Mesenchymal stem cell (in vitro differentiated cells and primary cell): ENCODE results near the gene LIPE.

Source experiments
- DNase-seq: peaks from one replicate; pipeline ENCODE4 v3.0.0-alpha.2; 2013
- H2AFZ ChIP-seq: one replicate; pipeline ENCODE4 v1.6.1; 2013; ENCODE audit warnings: low read depth, mild to moderate bottlenecking, control low read depth, inconsistent platforms, low read length, moderate library complexity
- H2AK5ac ChIP-seq: 2 replicates; pipeline ENCODE4 v1.6.1; 2013; ENCODE audit warnings: low read length, moderate library complexity, mild to moderate bottlenecking, inconsistent platforms; ENCODE audit not compliant: severe bottlenecking
- H2BK120ac ChIP-seq: one replicate; pipeline ENCODE4 v1.6.1; 2013; ENCODE audit warnings: low read depth, mild to moderate bottlenecking, inconsistent platforms, low read length, moderate library complexity
- H2BK12ac ChIP-seq, 2 experiments: one replicate each; pipeline ENCODE4 v1.6.1; 2013; ENCODE audit warnings: inconsistent platforms in 2 of 2, low read length in 2 of 2, mild to moderate bottlenecking in 2 of 2, moderate library complexity in 2 of 2, control low read depth in 1 of 2
- H2BK15ac ChIP-seq: one replicate; pipeline ENCODE4 v1.6.1; 2013; ENCODE audit warnings: mild to moderate bottlenecking, low read depth, inconsistent platforms; ENCODE audit not compliant: poor library complexity, severe bottlenecking
- H2BK5ac ChIP-seq: 2 replicates; pipeline ENCODE4 v1.6.1; 2013; ENCODE audit warnings: low read depth, mild to moderate bottlenecking, low read length, control low read depth, inconsistent platforms; ENCODE audit not compliant: poor library complexity, severe bottlenecking
- H3K14ac ChIP-seq, 2 experiments: one replicate each; pipeline ENCODE4 v1.6.1; 2013; ENCODE audit warnings: inconsistent platforms in 2 of 2, low read length in 2 of 2, control low read depth in 1 of 2, mild to moderate bottlenecking in 1 of 2, moderate library complexity in 1 of 2
- H3K18ac ChIP-seq, 2 experiments: one replicate each; pipeline ENCODE4 v1.6.1; 2013; ENCODE audit warnings: inconsistent platforms in 2 of 2, low read length in 2 of 2, control low read depth in 1 of 2, low read depth in 1 of 2, mild to moderate bottlenecking in 1 of 2
- H3K23ac ChIP-seq, 2 experiments: one replicate each; pipeline ENCODE4 v1.6.1; 2013; ENCODE audit warnings: inconsistent platforms in 2 of 2, low read length in 2 of 2, mild to moderate bottlenecking in 2 of 2, moderate library complexity in 2 of 2, control low read depth in 1 of 2
- H3K27ac ChIP-seq: 2 replicates; pipeline ENCODE4 v1.5.1; 2013; ENCODE audit warnings: mild to moderate bottlenecking, moderate library complexity, low read length, control low read depth, inconsistent platforms; ENCODE audit not compliant: poor library complexity, severe bottlenecking
- H3K27me3 ChIP-seq, 2 experiments: 2 replicates each; pipeline versions ENCODE4 v1.6.1 to v1.7.0; 2013; ENCODE audit warnings: low read length in 2 of 2, mild to moderate bottlenecking in 2 of 2, moderate library complexity in 2 of 2, control low read depth in 1 of 2, inconsistent platforms in 1 of 2; ENCODE audit not compliant: control insufficient read depth in 1 of 2, insufficient read depth in 1 of 2
- H3K36me3 ChIP-seq, 2 experiments: 2 replicates each; pipeline versions ENCODE4 v1.6.1 to v1.7.0; 2013; ENCODE audit warnings: low read length in 2 of 2, control low read depth in 1 of 2, inconsistent platforms in 1 of 2, low read depth in 1 of 2, mild to moderate bottlenecking in 1 of 2; ENCODE audit not compliant: insufficient read depth in 2 of 2, control insufficient read depth in 1 of 2
- H3K4ac ChIP-seq, 2 experiments: one replicate each; pipeline ENCODE4 v1.6.1; 2013; ENCODE audit warnings: inconsistent platforms in 2 of 2, low read length in 2 of 2, mild to moderate bottlenecking in 2 of 2, moderate library complexity in 2 of 2, control low read depth in 1 of 2, low read depth in 1 of 2
- H3K4me1 ChIP-seq: 2 replicates; pipeline ENCODE4 v1.6.1; 2013; ENCODE audit warnings: low read depth, low read length, control low read depth; ENCODE audit not compliant: control insufficient read depth, insufficient read depth
- H3K4me2 ChIP-seq: 2 replicates; pipeline ENCODE4 v1.6.1; 2013; ENCODE audit warnings: low read length, mild to moderate bottlenecking, inconsistent platforms; ENCODE audit not compliant: poor library complexity, severe bottlenecking
- H3K4me3 ChIP-seq, 2 experiments: 2 replicates each; pipeline versions ENCODE4 v1.5.1 to v1.7.0; 2013; ENCODE audit warnings: low read length in 2 of 2, mild to moderate bottlenecking in 2 of 2, control low read depth in 1 of 2, low read depth in 1 of 2; ENCODE audit not compliant: insufficient read depth in 1 of 2
- H3K79me1 ChIP-seq: replicated peaks from 2 replicates; pipeline ENCODE4 v1.6.1; 2013; ENCODE audit warnings: mild to moderate bottlenecking, control low read depth, low read length, inconsistent platforms; ENCODE audit not compliant: poor library complexity, severe bottlenecking
- H3K9ac ChIP-seq: 2 replicates; pipeline ENCODE4 v1.7.0; 2013; ENCODE audit warnings: mild to moderate bottlenecking, low read length, moderate library complexity
- H3K9me3 ChIP-seq: 2 replicates; pipeline ENCODE4 v1.7.0; 2013; ENCODE audit warnings: mild to moderate bottlenecking, low read length; ENCODE audit not compliant: control insufficient read depth
- H4K8ac ChIP-seq: one replicate; pipeline ENCODE4 v1.6.1; 2013; ENCODE audit warnings: inconsistent platforms, mild to moderate bottlenecking, low read length, moderate library complexity
- H4K91ac ChIP-seq: one replicate; pipeline ENCODE4 v1.6.1; 2013; ENCODE audit warnings: mild to moderate bottlenecking, low read length, inconsistent platforms
- WGBS: methylation state at CpG from one replicate; pipeline ENCODE4 v1.1.7; 2013; ENCODE audit warnings: mixed read lengths; 5-methylcytosine and 5-hydroxymethylcytosine counted together

LIPE gene

GRCh38 chr19:42422092-42422900 lies 4.9 kb downstream of the LIPE start:
- Histone ChIP-seq H3K4ac (no peak overlapping the region), H2BK120ac (no peak overlapping the region), H3K14ac (no peak overlapping the region), H4K8ac (peak overlapping the region; percentile 31), H3K9me3 (no peaks in the 10 kb centered on the region), H2BK5ac (no peak overlapping the region), H3K23ac (no peak overlapping the region), H2BK12ac (no peak overlapping the region), H3K4me2 (peak overlapping the region; percentile 96), H3K79me1 (peaks cover 2% of the 10 kb centered on the region), H3K18ac (no peak overlapping the region), H2AK5ac (no peak overlapping the region), H3K27me3 (peaks cover 14 to 17% of the 10 kb centered on the region in 2 experiments), H3K36me3 (no peaks in the 10 kb centered on the region), H3K9ac (peak overlapping the region; percentile 68), H2BK15ac (no peak overlapping the region), H2AFZ (no peak overlapping the region), H3K27ac (no peak overlapping the region), H3K4me1 (peaks cover 17% of the 10 kb centered on the region), H4K91ac (no peak overlapping the region), H3K4me3 (peak overlapping the region; percentile 68 to 82)
- WGBS, result 92% methylated on average over 14 of the region's 17 CpGs
- no peak for DNase-seq

GRCh38 chr19:42421591-42422031 lies 5.6 kb downstream of the LIPE start:
- peak overlapping the region in 1 of 2 experiments; percentile 74 for H2BK12ac ChIP-seq
- WGBS, result 90% methylated on average over 9 of the region's 9 CpGs
- no peak overlapping the region for H2AFZ ChIP-seq

GRCh38 chr19:42421101-42421500 lies 6.1 kb downstream of the LIPE start:
- Histone ChIP-seq H3K4me3 (no peak overlapping the region), H3K9ac (peak overlapping the region; percentile 19), H2BK12ac (no peak overlapping the region), H2AK5ac (no peak overlapping the region), H4K91ac (no peak overlapping the region), H2BK5ac (no peak overlapping the region), H4K8ac (no peak overlapping the region), H3K4me1 (peaks cover 17% of the 10 kb centered on the region), H2BK120ac (no peak overlapping the region), H3K36me3 (no peaks in the 10 kb centered on the region), H3K27me3 (peaks cover 12 to 14% of the 10 kb centered on the region in 2 experiments), H2BK15ac (no peak overlapping the region), H3K23ac (no peak overlapping the region), H3K14ac (no peak overlapping the region), H3K79me1 (peaks cover 2% of the 10 kb centered on the region), H3K18ac (no peak overlapping the region), H3K27ac (no peak overlapping the region), H2AFZ (no peak overlapping the region), H3K4ac (no peak overlapping the region), H3K4me2 (no peak overlapping the region), H3K9me3 (no peaks in the 10 kb centered on the region)
- no peak for DNase-seq
- WGBS, result 86% methylated on average over 3 of the region's 4 CpGs

More at GRCh38 chr19:42421591-42422031, 5.6 kb downstream of the LIPE start:
- DNase-seq, result no peak
- Histone ChIP-seq H3K18ac (no peak overlapping the region), H3K14ac (no peak overlapping the region), H3K27me3 (peaks cover 14 to 16% of the 10 kb centered on the region in 2 experiments), H3K79me1 (peaks cover 2% of the 10 kb centered on the region), H3K9me3 (no peaks in the 10 kb centered on the region), H3K4me1 (peaks cover 17% of the 10 kb centered on the region), H2AK5ac (no peak overlapping the region), H4K91ac (no peak overlapping the region), H2BK15ac (no peak overlapping the region), H3K23ac (no peak overlapping the region), H2BK5ac (no peak overlapping the region), H4K8ac (no peak overlapping the region), H3K4ac (no peak overlapping the region), H3K27ac (no peak overlapping the region), H3K9ac (no peak overlapping the region), H2BK120ac (no peak overlapping the region), H3K4me2 (no peak overlapping the region), H3K4me3 (no peak overlapping the region), H3K36me3 (no peaks in the 10 kb centered on the region)

- Histone ChIP-seq H3K27ac (no peak overlapping the region), H3K18ac (no peak overlapping the region), H4K91ac (no peak overlapping the region), H3K9me3 (no peaks in the 10 kb centered on the region), H2AK5ac (no peak overlapping the region), H2BK12ac (no peak overlapping the region), H3K4me1 (peaks cover 17% of the 10 kb centered on the region), H2BK5ac (no peak overlapping the region), H3K9ac (no peak overlapping the region), H3K23ac (no peak overlapping the region), H3K36me3 (no peaks in the 10 kb centered on the region), H2BK15ac (no peak overlapping the region), H3K4ac (no peak overlapping the region), H3K79me1 (peaks cover 2% of the 10 kb centered on the region), H3K4me2 (no peak overlapping the region), H4K8ac (no peak overlapping the region), H2BK120ac (no peak overlapping the region), H3K14ac (peak overlapping the region in 1 of 2 experiments; percentile 4), H3K27me3 (peaks cover 12% of the 10 kb centered on the region in 2 experiments), H3K4me3 (no peak overlapping the region), H2AFZ (peak overlapping the region; percentile 3)
- 62% methylated on average over 8 of the region's 10 CpGs for WGBS
- peak; percentile 49 for DNase-seq
Measured at GRCh38 chr19:42420055-42420544, 7.1 kb downstream of the LIPE start.
